Adipose tissue (tissue), 3 donors: ENCODE data around the gene PATJ. TPM values are rescaled to one million over a fixed set of nuclear protein-coding genes. Genes with fewer than 3 reads are reported as not detected.
"Not testable (repeated sequence)": the region's sequence is repeated elsewhere in the genome, so short reads cannot be mapped to it uniquely, and the experiment has no call there.

Source experiments
- H3K27ac ChIP-seq: one replicate; pipeline ENCODE4 v1.5.1; 2013; ENCODE audit warnings: low read depth, low read length
- WGBS, 3 donors: extraction: QIAGEN DNeasy Blood & Tissue Kit; methylation state at CpG; one replicate each; pipeline ENCODE4 v1.1.7; 2013; 5-methylcytosine and 5-hydroxymethylcytosine counted together
- polyA plus RNA-seq, 3 donors: library from polyadenylated mRNA; stranded (reverse); fragments of 200-250 nt; gene quantifications; one replicate each; pipeline ENCODE4 v1.2.3, GENCODE V29; 2013
- donor health status: healthy with polysubstance abuse.
- donor health status: Bipolar disorder and iron deficiency.
- donor health status: healthy.

PATJ gene
- polyA plus RNA-seq, 3 donors, result 2.6 to 9.8 (median 2.9) TPM

- WGBS, 3 donors, result 53 to 86% (median 86%) methylated on average over 6 of the region's 6 CpGs
- H3K27ac ChIP-seq, result no peak overlapping the region
Measured at GRCh38 chr1:61743716-61744580, 1.7 kb downstream of the PATJ start.

- no peak overlapping the region for H3K27ac ChIP-seq
- WGBS, 3 donors, result 23 to 45% (median 35%) methylated on average over 1 of the region's 1 CpG
Measured at GRCh38 chr1:61746813-61747212, 4.5 kb downstream of the PATJ start.

- no peak overlapping the region for H3K27ac ChIP-seq
- 98 to 99% (median 98%) methylated on average over 4 of the region's 4 CpGs for WGBS, 3 donors
Measured at GRCh38 chr1:61748566-61748965, 6.3 kb downstream of the PATJ start.

GRCh38 chr1:61749574-61749973 lies 7.3 kb downstream of the PATJ start:
- no peak overlapping the region for H3K27ac ChIP-seq
- 94 to 98% (median 96%) methylated on average over 2 of the region's 2 CpGs for WGBS, 3 donors

GRCh38 chr1:61752921-61753389 lies 10.7 kb downstream of the PATJ start:
- H3K27ac ChIP-seq, result no peak overlapping the region
- WGBS, 3 donors, result 27 to 77% (median 60%) methylated on average over 1 of the region's 1 CpG

GRCh38 chr1:61753998-61754508 lies 11.8 kb downstream of the PATJ start:
- no peak overlapping the region for H3K27ac ChIP-seq
- 85 to 97% (median 89%) methylated on average over 1 of the region's 1 CpG for WGBS, 3 donors

GRCh38 chr1:61754545-61754944 lies 12.3 kb downstream of the PATJ start:
- H3K27ac ChIP-seq, result no peak overlapping the region
- 92 to 96% (median 95%) methylated on average over 4 of the region's 4 CpGs for WGBS, 3 donors

GRCh38 chr1:61756773-61757172 lies 14.5 kb downstream of the PATJ start:
- no peak overlapping the region for H3K27ac ChIP-seq
- 69 to 92% (median 90%) methylated on average over 3 of the region's 3 CpGs for WGBS, 3 donors

GRCh38 chr1:61757950-61758349 lies 15.7 kb downstream of the PATJ start:
- H3K27ac ChIP-seq, result no peak overlapping the region
- 73 to 87% (median 79%) methylated on average over 2 of the region's 2 CpGs for WGBS, 3 donors

- 97 to 100% (median 100%) methylated on average over 1 of the region's 1 CpG for WGBS, 3 donors
- no peak overlapping the region for H3K27ac ChIP-seq
Measured at GRCh38 chr1:61770131-61770530, 27.9 kb downstream of the PATJ start.

GRCh38 chr1:61776091-61776490 lies 33.8 kb downstream of the PATJ start:
- no peak overlapping the region for H3K27ac ChIP-seq
- WGBS, 3 donors, result 69 to 94% (median 75%) methylated on average over 2 of the region's 2 CpGs

- WGBS, 3 donors, result 94 to 96% (median 94%) methylated on average over 2 of the region's 2 CpGs
Measured at GRCh38 chr1:61779231-61779630, 37.0 kb downstream of the PATJ start.

GRCh38 chr1:61781151-61781550 lies 38.9 kb downstream of the PATJ start:
- H3K27ac ChIP-seq, result no peak overlapping the region

More at GRCh38 chr1:61779231-61779630, 37.0 kb downstream of the PATJ start:
- no peak overlapping the region for H3K27ac ChIP-seq

GRCh38 chr1:61782771-61783170 lies 40.5 kb downstream of the PATJ start:
- no peak overlapping the region for H3K27ac ChIP-seq
- WGBS, 3 donors, result 86 to 91% (median 87%) methylated on average over 4 of the region's 4 CpGs

GRCh38 chr1:61784726-61785125 lies 42.4 kb downstream of the PATJ start:
- no peak overlapping the region for H3K27ac ChIP-seq
- WGBS, 3 donors, result 95 to 97% (median 96%) methylated on average over 2 of the region's 2 CpGs

GRCh38 chr1:61790837-61791236 lies 48.6 kb downstream of the PATJ start:
- no peak overlapping the region for H3K27ac ChIP-seq
- 87 to 94% (median 92%) methylated on average over 3 of the region's 3 CpGs for WGBS, 3 donors

GRCh38 chr1:61797045-61797755 lies 54.9 kb downstream of the PATJ start:
- WGBS, 3 donors, result 78 to 93% (median 91%) methylated on average over 10 of the region's 10 CpGs
- H3K27ac ChIP-seq, result no peak overlapping the region

GRCh38 chr1:61801047-61801446 lies 58.8 kb downstream of the PATJ start:
- 95 to 96% (median 96%) methylated on average over 1 of the region's 1 CpG for WGBS, 3 donors
- H3K27ac ChIP-seq, result not testable (repeated sequence)

GRCh38 chr1:61807606-61808140 lies 65.4 kb downstream of the PATJ start:
- WGBS, 3 donors, result 74 to 92% (median 84%) methylated on average over 4 of the region's 4 CpGs
- no peak overlapping the region for H3K27ac ChIP-seq
